CD14-positive monocyte (primary cell): ENCODE results near the gene NT5C. TPM values are rescaled to one million over a fixed set of nuclear protein-coding genes. Genes with fewer than 3 reads are reported as not detected.

Source experiments
- DNase-seq, 3 donors: peaks; one replicate each; pipeline ENCODE4 v3.0.0-alpha.2; 2011 to 2022
- H2AFZ ChIP-seq: 2 replicates; pipeline ENCODE4 v1.6.0; 2012; ENCODE audit warnings: mild to moderate bottlenecking, low read depth, low read length, inconsistent platforms; ENCODE audit not compliant: insufficient read depth, poor library complexity, severe bottlenecking
- H3K27ac ChIP-seq, 2 donors: 1 replicate in 1 of 2; 2 replicates in 1 of 2; pipeline ENCODE4 v1.5.1; 2012 to 2013; ENCODE audit warnings: low read length in 2 of 2, control low read depth in 1 of 2, inconsistent platforms in 1 of 2, low read depth in 1 of 2, mild to moderate bottlenecking in 1 of 2
- H3K27me3 ChIP-seq, 2 donors: one replicate each; pipeline versions ENCODE4 v1.6.0 to v1.6.1; 2011 to 2013; ENCODE audit warnings: low read length in 2 of 2; ENCODE audit not compliant: control insufficient read depth in 2 of 2, insufficient read depth in 2 of 2
- H3K36me3 ChIP-seq, 2 donors: replicated peaks in 1 of 2; 1 replicate in 1 of 2; 2 replicates in 1 of 2; pipeline versions ENCODE4 v1.5.1 to v1.6.1; 2012 to 2013; ENCODE audit warnings: low read length in 2 of 2, control low read depth in 1 of 2, inconsistent platforms in 1 of 2, mild to moderate bottlenecking in 1 of 2; ENCODE audit not compliant: insufficient read depth in 2 of 2, control insufficient read depth in 1 of 2
- H3K4me1 ChIP-seq, 2 donors: 1 replicate in 1 of 2; 2 replicates in 1 of 2; pipeline versions ENCODE4 v1.5.1 to v1.6.1; 2012 to 2013; ENCODE audit warnings: low read length in 2 of 2, control low read depth in 1 of 2, inconsistent platforms in 1 of 2, mild to moderate bottlenecking in 1 of 2, moderate library complexity in 1 of 2; ENCODE audit not compliant: insufficient read depth in 2 of 2, control insufficient read depth in 1 of 2
- H3K4me2 ChIP-seq: replicated peaks from 2 replicates; pipeline ENCODE3; 2012; ENCODE audit warnings: low read length, moderate library complexity, mild to moderate bottlenecking; ENCODE audit not compliant: poor library complexity, severe bottlenecking; ENCODE audit errors: extremely low read depth
- H3K4me3 ChIP-seq, 3 experiments: fragments of 200-600 bp in 1 of 3; sonication (generic) in 1 of 3; replicated peaks in 1 of 3; 1 replicate in 2 of 3; 2 replicates in 1 of 3; pipeline ENCODE4 v1.5.1; 2011 to 2013; ENCODE audit warnings: low read length in 3 of 3, mild to moderate bottlenecking in 3 of 3, control low read depth in 2 of 3, low read depth in 2 of 3, inconsistent platforms in 1 of 3, moderate library complexity in 1 of 3
- H3K79me2 ChIP-seq: 2 replicates; pipeline ENCODE4 v1.6.0; 2012; ENCODE audit warnings: mild to moderate bottlenecking, control low read depth, inconsistent platforms, low read length, moderate library complexity; ENCODE audit not compliant: insufficient read depth
- H3K9ac ChIP-seq: 2 replicates; pipeline ENCODE4 v1.6.0; 2017; ENCODE audit warnings: low read length, mild to moderate bottlenecking; ENCODE audit not compliant: insufficient read depth, poor library complexity, severe bottlenecking
- H3K9me3 ChIP-seq, 2 donors: replicated peaks in 1 of 2; 1 replicate in 1 of 2; 2 replicates in 1 of 2; pipeline versions ENCODE4 v1.5.1 to v1.6.1; 2012 to 2013; ENCODE audit warnings: low read length in 2 of 2, control low read depth in 1 of 2; ENCODE audit not compliant: control insufficient read depth in 1 of 2, insufficient read depth in 1 of 2
- H4K20me1 ChIP-seq: 2 replicates; pipeline ENCODE4 v1.6.0; 2012; ENCODE audit warnings: mild to moderate bottlenecking, low read length, control low read depth, moderate library complexity; ENCODE audit not compliant: insufficient read depth
- H3K27ac Mint-ChIP-seq, 7 donors: one replicate each; pipeline ENCODE4 v1.8.0; 2020; ENCODE audit warnings: mild to moderate bottlenecking in 7 of 7, mixed read lengths in 7 of 7, moderate library complexity in 6 of 7, inconsistent platforms in 2 of 7
- H3K27me3 Mint-ChIP-seq, 3 donors: one replicate each; pipeline ENCODE4 v1.8.0; 2021 to 2022; ENCODE audit warnings: low read depth in 3 of 3, mild to moderate bottlenecking in 3 of 3, mixed read lengths in 3 of 3, moderate library complexity in 3 of 3, inconsistent platforms in 1 of 3
- H3K36me3 Mint-ChIP-seq, 2 donors: one replicate each; pipeline ENCODE4 v1.8.0; 2020; ENCODE audit warnings: mixed read lengths in 2 of 2, inconsistent platforms in 1 of 2, mild to moderate bottlenecking in 1 of 2
- H3K4me1 Mint-ChIP-seq: one replicate; pipeline ENCODE4 v1.8.0; 2020; ENCODE audit warnings: mild to moderate bottlenecking, mixed read lengths
- H3K4me3 Mint-ChIP-seq, 2 donors: one replicate each; pipeline ENCODE4 v1.8.0; 2020; ENCODE audit warnings: mild to moderate bottlenecking in 2 of 2, mixed read lengths in 2 of 2, moderate library complexity in 1 of 2
- H3K9me3 Mint-ChIP-seq, 7 donors: one replicate each; pipeline ENCODE4 v1.8.0; 2020 to 2022; ENCODE audit warnings: mixed read lengths in 7 of 7, mild to moderate bottlenecking in 6 of 7, moderate library complexity in 6 of 7, inconsistent platforms in 2 of 7
- WGBS: methylation state at CpG from one replicate; pipeline ENCODE4 v1.1.5; 2013; ENCODE audit warnings: missing lambda C conversion rate; ENCODE audit not compliant: insufficient coverage; 5-methylcytosine and 5-hydroxymethylcytosine counted together
- intact Hi-C, 2 donors: fragments of 100-400 bp; cut with micrococcal nuclease; formaldehyde crosslinking; loops; one replicate each; pipeline versions ENCODE4 v1.15.0 to v1.15.1; 2023
- polyA plus RNA-seq, 3 donors: library from polyadenylated mRNA; depleted of rRNA in 1 of 3; unstranded in 2 of 3; stranded (reverse) in 1 of 3; fragments of 300-500 nt in 2 of 3; fragments of >200 nt in 1 of 3; fragmentation: Illumina TruSeq in 2 of 3; gene quantifications; 1 replicate in 2 of 3; 2 replicates in 1 of 3; pipeline ENCODE4 v1.2.3, GENCODE V29; 2012 to 2021
- TF ChIP-seq, protein P1 (sequence below): fragments of 200-600 bp; IDR thresholded peaks from one replicate; pipeline ENCODE4 v1.8.0; 2022; ENCODE audit warnings: antibody characterized with exemption, mild to moderate bottlenecking

The NT5C gene
- polyA plus RNA-seq, 3 donors, result 27.8 to 45.6 (median 36.2) TPM

- peaks cover 54 to 60% of the 10 kb centered on the region in 2 donors for H3K4me1 ChIP-seq
- Mint-ChIP-seq H3K27me3 (peaks cover 0 to 7% (median 4%) of the 10 kb centered on the region in 3 donors), H3K9me3 (no peaks in the 10 kb centered on the region), H3K4me1 (peaks cover 55% of the 10 kb centered on the region), H3K36me3 (peaks cover 8 to 12% of the 10 kb centered on the region in 2 donors), H3K27ac (peak overlapping the region; percentile 89 to 96 (median 92)), H3K4me3 (peak overlapping the region in 1 of 2 donors; percentile 79)
- H2AFZ ChIP-seq, result no peak overlapping the region
- H3K9me3 ChIP-seq, result no peaks in the 10 kb centered on the region
- H3K4me2 ChIP-seq, result peak overlapping the region; percentile 93
- H4K20me1 ChIP-seq, result peaks cover 9% of the 10 kb centered on the region
- no peaks in the 10 kb centered on the region for H3K27me3 ChIP-seq
- H3K79me2 ChIP-seq, result peaks cover 38% of the 10 kb centered on the region
- no peak for DNase-seq
- TF ChIP-seq, protein P1, sequence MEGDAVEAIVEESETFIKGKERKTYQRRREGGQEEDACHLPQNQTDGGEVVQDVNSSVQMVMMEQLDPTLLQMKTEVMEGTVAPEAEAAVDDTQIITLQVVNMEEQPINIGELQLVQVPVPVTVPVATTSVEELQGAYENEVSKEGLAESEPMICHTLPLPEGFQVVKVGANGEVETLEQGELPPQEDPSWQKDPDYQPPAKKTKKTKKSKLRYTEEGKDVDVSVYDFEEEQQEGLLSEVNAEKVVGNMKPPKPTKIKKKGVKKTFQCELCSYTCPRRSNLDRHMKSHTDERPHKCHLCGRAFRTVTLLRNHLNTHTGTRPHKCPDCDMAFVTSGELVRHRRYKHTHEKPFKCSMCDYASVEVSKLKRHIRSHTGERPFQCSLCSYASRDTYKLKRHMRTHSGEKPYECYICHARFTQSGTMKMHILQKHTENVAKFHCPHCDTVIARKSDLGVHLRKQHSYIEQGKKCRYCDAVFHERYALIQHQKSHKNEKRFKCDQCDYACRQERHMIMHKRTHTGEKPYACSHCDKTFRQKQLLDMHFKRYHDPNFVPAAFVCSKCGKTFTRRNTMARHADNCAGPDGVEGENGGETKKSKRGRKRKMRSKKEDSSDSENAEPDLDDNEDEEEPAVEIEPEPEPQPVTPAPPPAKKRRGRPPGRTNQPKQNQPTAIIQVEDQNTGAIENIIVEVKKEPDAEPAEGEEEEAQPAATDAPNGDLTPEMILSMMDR, result no peak
- 85% methylated on average over 11 of the region's 15 CpGs for WGBS
- intact Hi-C loops, result no loop called here
- no peak overlapping the region for H3K4me3 ChIP-seq
- H3K27ac ChIP-seq, result peak overlapping the region; percentile 88 to 91
- H3K36me3 ChIP-seq, result no peaks in the 10 kb centered on the region
- no peak overlapping the region for H3K9ac ChIP-seq
These were observed 44.9 kb downstream of the NT5C start for GRCh38 chr17:75086496-75087181.

- no peaks in the 10 kb centered on the region for H3K9me3 ChIP-seq
- no peak for DNase-seq
- H3K4me3 Mint-ChIP-seq, result no peak overlapping the region
- TF ChIP-seq, protein P1, result no peak
- H3K4me1 Mint-ChIP-seq, result peaks cover 52% of the 10 kb centered on the region
- no peak overlapping the region for H3K4me3 ChIP-seq
- H3K9me3 Mint-ChIP-seq, result peaks cover 0 to 4% (median 0%) of the 10 kb centered on the region in 7 donors
- H3K27ac Mint-ChIP-seq, result peak overlapping the region in 1 of 7 donors; percentile 1
- H3K4me1 ChIP-seq, result peaks cover 49 to 57% of the 10 kb centered on the region in 2 donors
- no peak overlapping the region for H3K27ac ChIP-seq
- no peak overlapping the region for H3K4me2 ChIP-seq
- H3K27me3 ChIP-seq, result no peaks in the 10 kb centered on the region
- intact Hi-C loops, result no loop called here
- H3K9ac ChIP-seq, result no peak overlapping the region
- H3K27me3 Mint-ChIP-seq, result peaks cover 0 to 4% (median 1%) of the 10 kb centered on the region in 3 donors
- peaks cover 14% of the 10 kb centered on the region for H3K79me2 ChIP-seq
- no peak overlapping the region for H2AFZ ChIP-seq
- no peaks in the 10 kb centered on the region for H3K36me3 ChIP-seq
- H4K20me1 ChIP-seq, result no peaks in the 10 kb centered on the region
- WGBS, result 70% methylated on average over 7 of the region's 14 CpGs
- no peaks in the 10 kb centered on the region for H3K36me3 Mint-ChIP-seq
These were observed 47.4 kb downstream of the NT5C start for GRCh38 chr17:75084039-75084660.
